ENCODE data around the gene OR4D2.

GRCh38 chr17:58153671-58154070 is 13.1 kb upstream of the OR4D2 start:
- TF ChIP-seq CTCF (IDR thresholded peaks at IDR 0.05; ENCODE audit: poor library complexity) (no peak), EZH2 (IDR thresholded peaks at IDR 0.05; ENCODE audit: borderline replicate concordance) (no peak)

Data from hepatocyte (in vitro differentiated cells).